ENCODE measurements around the gene SETD5.

Gene SETD5

DNA sequence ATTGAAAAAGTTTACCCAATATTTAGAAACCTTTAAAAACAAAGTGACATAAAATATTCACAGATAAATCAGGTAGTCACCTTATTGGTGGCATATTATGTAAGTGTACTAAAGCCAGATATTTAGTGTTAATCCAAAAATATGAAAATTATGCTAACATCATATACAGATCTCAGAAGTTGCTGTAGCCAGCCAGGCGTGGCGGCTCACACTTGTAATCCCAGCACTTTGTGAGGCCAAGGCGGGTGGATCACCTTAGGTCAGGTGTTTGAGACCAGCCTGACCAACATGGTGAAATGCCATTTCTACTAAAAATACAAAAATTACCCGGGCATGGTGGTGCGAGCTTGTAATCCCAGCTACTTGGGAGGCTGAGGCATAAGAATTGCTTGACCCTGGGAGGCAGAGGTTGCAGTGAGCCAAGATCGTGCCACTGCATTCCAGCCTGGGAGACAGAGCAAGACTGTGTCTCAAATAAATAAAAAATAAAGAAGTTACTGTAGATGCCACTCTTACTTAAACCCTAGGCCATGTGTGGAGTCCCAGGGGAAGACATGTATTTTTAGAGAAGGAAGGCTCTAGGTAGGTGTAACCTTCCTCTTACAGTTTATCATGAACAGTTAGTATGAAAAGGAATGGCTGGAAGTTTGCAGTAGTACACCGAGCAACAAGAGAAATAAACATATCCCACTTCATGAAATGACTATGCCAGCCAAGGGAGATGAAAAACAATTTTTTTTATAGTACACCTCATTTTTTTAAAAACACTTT, 9.6 kb downstream of the SETD5 start:
- in situ Hi-C loops (cut with MboI; ENCODE audit: low sequenced_read_pairs) = no loop called here

DNA sequence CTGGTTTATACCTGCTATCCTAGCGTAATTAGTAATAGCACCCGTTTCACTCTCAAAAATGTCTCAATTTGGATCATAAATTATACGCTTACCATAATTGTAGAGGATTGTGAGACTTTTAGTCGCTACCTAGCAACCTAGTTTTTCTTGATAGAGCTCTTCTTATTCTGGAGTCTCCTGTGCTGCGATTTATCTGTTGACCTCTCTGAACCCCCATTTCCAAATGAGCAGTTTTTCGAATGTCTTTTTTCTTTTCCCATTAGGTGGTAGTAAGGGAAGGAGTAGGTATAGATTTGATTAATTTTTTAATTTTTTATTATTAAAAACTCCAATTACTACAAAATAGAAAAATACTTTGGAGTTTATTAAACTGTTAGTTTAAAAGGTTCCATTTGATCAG, 10.6 kb downstream of the SETD5 start:
- in situ Hi-C loops (cut with MboI; ENCODE audit: low sequenced_read_pairs) = no loop called here

- in situ Hi-C loops (cut with MboI; ENCODE audit: low sequenced_read_pairs) = no loop called here
These were observed 11.1 kb downstream of the SETD5 start for GRCh38 chr3:9408546-9408945.

DNA sequence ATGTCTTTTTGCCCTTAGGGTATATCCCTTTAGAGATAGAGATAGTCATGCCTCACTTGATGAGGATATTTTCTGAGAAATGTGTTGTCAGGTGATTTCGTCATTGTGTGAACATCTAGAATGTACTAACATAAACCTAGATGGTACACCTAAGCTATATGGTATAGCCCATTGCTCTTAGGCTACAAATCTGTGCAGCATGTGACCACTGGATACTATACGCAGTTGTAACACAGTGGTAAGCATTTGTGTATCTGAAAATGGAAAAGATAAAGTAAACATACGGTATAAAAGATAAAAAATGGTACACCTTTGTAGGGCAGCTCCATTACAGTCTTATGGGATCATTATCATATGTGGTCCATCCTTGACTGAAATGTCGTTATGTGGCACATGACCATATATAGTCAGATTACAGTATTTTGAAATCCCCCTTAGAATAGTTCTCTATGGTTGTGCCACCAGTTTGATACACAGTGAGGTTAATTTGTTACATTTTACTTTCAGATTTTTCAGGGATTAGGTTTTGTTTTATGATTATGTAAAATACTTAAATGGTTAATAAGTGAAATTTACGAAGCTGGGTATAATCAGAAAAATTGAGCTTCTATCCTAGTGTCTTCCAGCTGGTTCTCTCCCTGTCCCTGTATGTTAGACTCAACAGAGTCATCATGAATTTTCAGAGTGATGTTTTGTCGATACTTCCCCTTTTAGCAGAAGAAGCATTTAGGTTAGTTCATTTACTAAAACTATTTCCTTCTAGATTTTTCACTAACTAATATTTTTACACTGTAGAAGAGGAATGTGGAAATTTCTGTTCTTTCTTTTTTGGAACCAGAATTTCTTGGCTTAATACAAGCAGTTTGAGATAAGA, 12.8 kb downstream of the SETD5 start:
- in situ Hi-C loops (cut with MboI; ENCODE audit: low sequenced_read_pairs) = no loop called here

- in situ Hi-C loops (cut with MboI; ENCODE audit: low sequenced_read_pairs) = no loop called here
These were observed 13.9 kb downstream of the SETD5 start for GRCh38 chr3:9411302-9411701.

DNA sequence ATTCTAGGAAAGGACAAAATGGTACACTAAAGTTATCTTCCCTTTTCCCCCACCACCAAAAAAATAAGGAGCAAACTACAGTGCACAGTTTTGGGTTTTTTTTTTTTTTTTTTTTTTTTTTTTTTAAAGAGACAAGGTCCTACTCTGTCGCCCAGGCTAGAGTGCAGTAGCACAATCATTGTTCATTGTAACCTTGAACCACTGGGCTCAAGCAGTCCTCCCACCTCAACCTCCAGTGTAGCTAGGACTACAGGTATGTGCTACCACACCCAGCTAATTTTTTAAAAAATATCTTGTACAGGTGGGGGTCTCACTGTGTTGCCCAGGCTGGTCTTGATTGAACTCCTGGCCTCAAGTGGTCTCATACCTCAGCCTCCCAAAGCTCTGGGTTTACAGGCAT, 14.9 kb downstream of the SETD5 start:
- in situ Hi-C loops (cut with MboI; ENCODE audit: low sequenced_read_pairs) = no loop called here

- in situ Hi-C loops (cut with MboI; ENCODE audit: low sequenced_read_pairs) = no loop called here
These were observed 17.4 kb downstream of the SETD5 start for GRCh38 chr3:9414826-9415225.

DNA sequence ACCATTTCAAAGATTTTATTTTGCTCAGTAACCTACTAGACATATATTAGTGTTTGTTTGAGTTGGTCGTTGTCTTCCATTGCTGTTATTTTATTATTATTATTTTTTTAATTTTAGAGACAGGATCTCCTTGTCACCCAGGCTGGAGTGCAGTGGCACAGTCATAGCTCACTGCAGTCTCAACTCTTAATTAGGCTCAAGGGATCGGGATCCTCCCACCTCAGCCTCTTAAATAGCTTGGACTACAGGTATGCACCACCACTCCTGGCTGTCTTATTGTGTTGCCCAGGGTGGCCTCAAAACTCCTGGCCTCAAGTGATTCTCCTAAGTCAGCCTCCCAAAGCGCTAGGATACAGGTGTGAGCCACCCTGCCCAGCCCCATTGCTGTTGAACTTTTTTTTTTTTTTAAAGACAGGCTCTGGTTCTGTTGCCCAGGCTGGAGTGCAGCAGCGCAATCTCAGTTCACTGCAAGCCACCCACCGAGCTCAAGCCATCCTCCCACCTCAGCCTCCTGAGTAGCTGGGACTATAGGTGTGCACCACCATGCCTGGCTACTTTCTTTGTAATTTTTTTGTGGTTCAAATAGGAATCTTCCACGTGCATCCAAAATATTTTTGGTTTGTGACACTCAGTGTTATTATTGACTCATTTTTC, 18.2 kb downstream of the SETD5 start:
- in situ Hi-C loops (cut with MboI; ENCODE audit: low sequenced_read_pairs) = no loop called here

- in situ Hi-C loops (cut with MboI; ENCODE audit: low sequenced_read_pairs) = no loop called here
These were observed 18.8 kb downstream of the SETD5 start for GRCh38 chr3:9416139-9416780.

GRCh38 chr3:9420850-9421549, 23.6 kb downstream of the SETD5 start:
- in situ Hi-C loops (cut with MboI; ENCODE audit: low sequenced_read_pairs) = no loop called here

DNA sequence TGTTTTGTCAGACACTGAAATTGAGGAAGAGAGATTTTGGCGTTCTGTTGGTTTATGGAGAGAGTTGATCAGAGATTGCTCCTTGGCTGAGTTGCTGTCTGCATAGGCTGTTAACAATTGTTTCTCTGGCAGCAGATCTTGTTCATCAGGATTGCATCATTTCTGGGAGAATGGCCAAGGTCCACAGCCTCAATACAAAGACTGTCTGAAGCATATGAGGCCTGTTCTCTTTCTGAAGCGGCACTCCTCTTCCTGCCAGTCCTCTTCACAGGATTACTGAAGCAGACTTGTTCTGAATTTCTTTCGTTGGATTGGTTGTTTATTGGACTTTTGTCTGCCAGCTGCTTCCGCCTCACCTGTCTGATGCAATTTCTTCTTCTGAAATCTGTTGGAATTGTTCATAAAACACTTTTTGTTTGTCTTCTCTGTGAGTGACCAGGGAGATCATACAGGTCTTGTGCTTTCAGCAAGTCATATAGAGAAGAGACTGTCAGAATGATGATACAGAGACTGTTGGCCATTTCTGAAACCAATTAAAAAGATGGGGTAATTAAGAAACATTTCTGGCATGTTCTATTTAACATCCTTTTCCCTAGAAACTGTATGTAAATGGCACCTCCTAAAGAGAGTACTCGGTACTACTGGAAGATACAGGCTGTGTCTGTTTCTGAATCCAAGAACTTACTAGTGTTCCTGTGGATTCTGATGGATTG, 25.5 kb downstream of the SETD5 start:
- in situ Hi-C loops (cut with MboI; ENCODE audit: low sequenced_read_pairs) = no loop called here

- in situ Hi-C loops (cut with MboI; ENCODE audit: low sequenced_read_pairs) = no loop called here
These were observed 31.0 kb downstream of the SETD5 start for GRCh38 chr3:9428411-9428810.

- in situ Hi-C loops (cut with MboI; ENCODE audit: low sequenced_read_pairs) = no loop called here
These were observed 33.3 kb downstream of the SETD5 start for GRCh38 chr3:9430733-9431132.

GRCh38 chr3:9433627-9434521, 36.5 kb downstream of the SETD5 start:
- in situ Hi-C loops (cut with MboI; ENCODE audit: low sequenced_read_pairs) = no loop called here

DNA sequence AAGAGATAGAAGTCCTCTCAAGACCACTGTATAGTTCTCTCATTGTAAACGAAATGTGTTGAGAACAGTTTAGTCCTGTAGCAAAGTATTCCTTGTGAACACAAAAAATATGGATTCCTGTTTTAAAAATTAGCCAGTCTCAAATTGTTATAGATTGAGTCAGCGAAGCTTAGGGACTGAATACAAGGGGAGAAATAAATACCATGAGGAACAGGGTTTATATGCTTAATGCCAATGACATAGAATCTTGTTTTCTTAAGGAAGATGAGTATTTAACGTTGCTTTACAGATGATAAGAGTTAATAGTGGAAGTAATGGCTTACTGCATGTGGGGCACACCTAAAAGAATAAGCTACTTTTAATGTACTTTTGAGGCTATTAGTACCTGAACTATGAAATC, 37.9 kb downstream of the SETD5 start:
- in situ Hi-C loops (cut with MboI; ENCODE audit: low sequenced_read_pairs) = no loop called here

GRCh38 chr3:9439331-9439730, 41.9 kb downstream of the SETD5 start:
- in situ Hi-C loops (cut with MboI; ENCODE audit: low sequenced_read_pairs) = no loop called here

DNA sequence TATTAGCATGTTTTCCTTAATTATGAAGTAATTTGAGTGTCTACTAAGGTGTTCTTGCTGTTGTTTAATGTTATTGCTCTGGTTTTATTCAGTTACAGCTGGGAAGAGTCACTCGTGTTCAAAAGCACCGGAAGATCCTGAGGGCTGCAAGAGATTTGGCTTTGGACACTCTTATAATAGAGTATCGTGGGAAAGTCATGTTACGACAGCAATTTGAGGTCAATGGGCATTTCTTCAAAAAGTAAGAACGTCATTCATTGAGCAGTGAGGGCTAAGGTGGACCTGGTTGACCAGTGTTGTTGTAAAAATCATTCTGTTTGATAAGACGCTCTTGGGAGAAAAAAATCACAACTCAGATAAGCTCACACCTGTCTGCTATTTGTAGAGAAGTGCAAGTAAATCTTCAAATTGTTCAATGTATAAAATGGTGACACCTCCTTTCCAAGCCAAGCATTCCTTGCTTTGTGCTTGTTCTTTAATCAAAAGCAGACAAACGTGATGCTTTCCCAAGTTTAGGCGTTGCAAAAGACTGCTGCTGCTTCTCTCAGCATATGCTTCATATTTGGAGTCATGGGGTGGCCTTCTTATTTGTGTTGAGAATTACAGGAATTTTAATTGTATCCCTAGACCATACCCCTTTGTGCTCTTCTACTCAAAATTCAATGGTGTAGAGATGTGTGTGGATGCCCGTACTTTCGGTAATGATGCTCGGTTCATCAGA, 44.2 kb downstream of the SETD5 start:
- in situ Hi-C loops (cut with MboI; ENCODE audit: low sequenced_read_pairs) = no loop called here

- in situ Hi-C loops (cut with MboI; ENCODE audit: low sequenced_read_pairs) = no loop called here
These were observed 50.7 kb downstream of the SETD5 start for GRCh38 chr3:9448071-9448470.
